GM21529 (cell line): ENCODE measurements around the gene PDGFB.
A peak's percentile ranks its signal among the peaks of the same experiment; 100 is the strongest.

Experiments used
- ATAC-seq: cut with Tn5 transposase; IDR thresholded peaks from one replicate; pipeline ENCODE4 v1.9.1; 2021; ENCODE audit not compliant: unreplicated experiment

Gene PDGFB

DNA sequence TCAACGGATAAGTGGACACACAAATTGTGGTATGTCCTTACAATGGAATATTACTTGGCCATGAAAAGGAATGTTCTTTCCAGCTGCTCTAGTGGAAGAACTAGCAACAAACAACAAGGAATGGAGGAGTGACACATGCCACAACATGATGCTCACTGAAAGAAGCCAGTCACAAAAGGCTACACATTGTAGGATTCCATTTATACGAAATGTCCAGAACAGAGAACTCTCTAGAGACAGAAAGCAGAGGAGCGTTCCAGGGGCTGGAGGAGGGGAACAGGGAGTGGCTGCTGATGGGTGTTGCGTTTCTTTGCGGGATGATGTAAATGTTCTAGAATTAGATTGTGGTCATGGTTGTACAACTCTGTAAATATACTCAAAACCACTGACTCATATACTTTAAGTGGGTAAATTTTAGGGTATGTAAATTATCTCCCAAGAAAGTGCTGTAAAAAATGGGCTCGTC, 32.4 kb upstream of the PDGFB start:
- ATAC-seq: no peak

DNA sequence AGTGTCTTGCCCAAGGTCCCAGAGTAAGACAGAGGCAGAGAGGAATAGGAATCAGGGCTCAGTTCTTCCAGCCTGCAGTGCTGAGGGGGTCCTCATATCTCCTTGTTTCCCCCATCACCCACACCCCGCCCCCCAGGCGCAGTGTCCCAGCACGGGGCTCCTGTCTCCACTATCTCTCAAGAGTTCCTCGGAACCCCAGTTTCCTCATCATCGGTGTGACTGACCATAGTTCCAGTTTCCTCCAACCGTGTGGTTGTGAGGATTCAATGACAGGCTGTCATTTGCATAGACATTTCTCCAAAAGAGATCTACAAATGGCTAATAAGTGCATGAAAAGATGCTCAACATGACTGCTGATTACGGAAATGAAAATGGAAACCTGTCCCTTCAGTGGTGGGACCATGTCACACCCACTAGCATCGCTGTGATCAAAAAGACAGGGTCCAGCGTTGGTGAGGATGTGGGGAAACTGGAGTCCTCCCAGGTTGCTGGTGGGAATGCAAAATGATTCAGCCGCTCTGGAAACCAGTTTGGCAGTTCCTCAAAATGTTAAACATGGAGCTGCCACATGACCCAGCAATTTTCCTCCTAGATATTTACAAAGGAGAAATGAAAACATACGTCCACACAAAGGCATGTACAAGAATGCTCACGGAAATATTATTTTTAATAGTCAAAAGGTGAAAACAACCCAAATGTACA, 31.8 kb upstream of the PDGFB start:
- no peak for ATAC-seq

DNA sequence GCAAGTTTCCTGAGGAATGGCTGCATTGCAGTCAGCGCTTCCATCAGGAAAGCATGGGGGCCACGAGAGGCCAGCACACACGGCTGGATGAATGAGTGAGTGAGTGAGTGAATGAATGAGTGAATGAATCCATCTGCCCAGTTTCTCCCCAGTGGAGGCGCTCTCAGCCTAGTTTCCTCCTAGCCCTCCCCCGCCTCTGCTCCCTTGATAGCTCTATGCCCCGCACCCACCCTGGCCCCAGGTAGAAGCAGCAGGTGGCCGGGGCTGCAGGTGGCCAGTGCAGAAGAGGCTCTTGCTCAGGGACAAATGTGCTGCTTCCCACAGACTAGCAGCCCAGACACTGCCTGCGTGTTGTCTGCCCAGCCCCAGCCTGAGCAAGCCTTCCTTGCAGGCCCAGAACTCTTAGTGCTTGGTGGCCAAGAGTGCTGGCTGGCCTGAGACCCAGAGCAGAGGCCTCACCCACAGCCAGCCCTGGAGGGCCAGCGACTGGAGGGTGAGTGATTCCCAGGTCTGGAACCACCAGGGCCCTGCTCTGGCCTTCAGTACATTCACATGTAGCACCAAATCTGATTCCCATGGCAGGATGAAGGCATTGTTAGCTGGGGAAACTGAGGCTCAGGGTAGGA, 31.1 kb upstream of the PDGFB start:
- no peak for ATAC-seq

DNA sequence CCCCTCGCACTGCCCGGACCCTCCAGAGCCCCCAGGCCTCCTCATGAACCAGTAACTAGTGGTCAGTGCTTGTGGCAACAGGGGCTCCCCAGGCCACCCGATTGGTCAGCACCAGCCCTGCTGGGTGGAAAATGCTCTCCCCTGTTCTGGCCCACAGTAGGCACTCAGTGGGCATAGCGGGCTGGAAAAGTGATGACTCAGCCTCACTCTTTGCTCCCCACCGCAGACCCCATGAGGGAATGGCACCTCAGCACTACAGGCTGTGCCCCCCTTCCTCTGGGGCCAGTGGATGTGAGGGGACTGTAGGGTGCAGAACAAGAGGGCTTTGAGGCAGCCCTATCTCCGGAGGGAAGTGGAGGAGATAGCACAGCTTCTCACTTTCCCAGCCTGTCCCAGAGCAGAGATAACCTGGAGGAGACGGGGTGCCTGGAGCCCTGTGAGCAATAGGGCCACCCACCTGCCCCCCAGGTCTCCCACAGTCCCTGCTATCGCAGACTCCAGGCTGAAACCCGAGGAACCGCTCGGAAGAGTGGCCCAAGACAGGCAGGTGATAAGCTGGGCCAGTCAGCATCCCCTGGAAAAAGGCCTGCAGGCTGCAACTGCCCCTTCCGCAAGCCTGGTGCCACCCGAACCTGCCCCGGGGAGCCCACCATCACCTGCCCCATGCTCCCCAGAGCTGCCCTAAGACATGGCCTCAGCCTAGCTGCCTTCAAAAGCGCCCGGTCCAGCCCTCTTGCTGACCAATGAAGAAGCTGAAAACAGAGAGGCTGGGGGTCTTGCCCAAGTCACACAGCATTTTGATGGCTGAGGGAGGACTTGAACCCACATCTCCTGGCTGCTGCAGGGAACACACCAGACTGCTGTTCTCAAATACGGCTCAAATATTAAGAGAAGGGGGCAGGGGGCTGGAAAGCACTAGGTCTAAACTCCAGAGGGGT, 29.4 kb upstream of the PDGFB start:
- ATAC-seq: no peak

DNA sequence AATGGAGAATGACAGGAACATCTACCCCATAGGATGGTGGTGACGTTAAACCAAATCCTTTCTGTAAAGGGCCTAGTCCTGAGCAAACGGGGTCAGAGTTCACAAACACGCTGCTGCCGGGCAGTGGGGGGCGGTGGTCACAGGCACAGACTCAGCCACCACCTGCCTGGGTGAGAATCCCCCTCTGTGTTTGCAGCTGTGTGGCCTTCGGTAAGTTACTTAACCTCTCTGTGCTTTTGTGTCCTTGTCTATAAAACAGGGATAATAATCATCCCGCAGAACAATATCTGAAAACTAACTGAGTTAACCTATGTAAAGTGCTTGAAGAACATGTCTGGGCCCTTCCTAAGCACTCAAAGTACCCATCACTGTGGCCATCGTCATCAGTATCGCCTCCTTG, 26.0 kb upstream of the PDGFB start:
- ATAC-seq: no peak

DNA sequence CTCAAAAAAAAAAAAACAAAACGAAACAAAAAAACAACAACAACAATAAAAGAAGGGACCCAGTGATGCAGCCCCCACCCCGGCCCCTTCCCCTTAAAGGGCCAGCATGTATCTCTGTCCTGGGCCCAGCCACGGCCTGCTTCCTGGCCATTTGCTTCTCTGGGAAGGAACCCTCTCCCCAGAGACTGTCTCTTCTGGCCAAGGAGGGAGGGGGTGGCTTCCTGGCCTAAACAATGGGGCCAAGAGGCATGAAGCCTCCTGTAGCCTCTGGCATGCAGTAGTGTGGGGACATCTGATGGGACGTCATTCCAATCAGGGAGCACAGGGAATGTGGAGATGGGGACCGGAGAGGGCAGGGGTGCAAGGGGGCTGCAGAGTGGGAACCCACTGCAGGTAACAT, 25.5 kb upstream of the PDGFB start:
- ATAC-seq: no peak

DNA sequence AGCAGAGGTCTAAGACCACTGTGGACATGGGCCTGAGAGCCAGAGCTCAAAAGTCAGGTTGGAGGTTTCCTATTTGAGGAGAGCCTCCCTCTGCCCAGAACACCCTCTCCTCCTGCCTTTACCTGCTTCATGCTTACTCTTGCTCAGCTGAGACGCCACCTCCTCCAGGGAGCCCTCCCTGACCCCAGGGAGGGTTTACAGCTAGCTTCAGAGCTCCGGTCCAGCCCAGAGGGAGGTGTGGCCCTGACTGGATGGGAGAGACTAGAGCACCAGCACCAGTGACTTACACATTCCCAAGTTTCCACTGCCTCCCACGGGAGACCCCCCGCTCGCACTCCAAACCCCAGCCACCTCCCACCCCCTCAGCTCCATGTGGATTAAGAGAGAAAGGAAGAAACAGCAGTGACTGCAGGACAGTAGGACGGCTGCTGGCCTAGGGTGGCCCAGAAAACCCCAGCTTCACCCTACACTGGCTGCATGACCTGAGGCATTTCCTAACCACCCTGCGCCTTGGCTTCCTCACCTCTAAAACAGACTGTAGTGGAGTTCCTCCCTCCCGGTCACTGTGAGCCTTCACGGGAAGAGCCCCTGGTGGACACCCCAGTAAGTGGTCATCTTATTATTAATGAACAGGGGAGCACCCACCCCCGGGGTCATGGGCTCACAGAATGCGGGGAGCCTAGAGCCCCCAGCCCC, 24.5 kb upstream of the PDGFB start:
- no peak for ATAC-seq

DNA sequence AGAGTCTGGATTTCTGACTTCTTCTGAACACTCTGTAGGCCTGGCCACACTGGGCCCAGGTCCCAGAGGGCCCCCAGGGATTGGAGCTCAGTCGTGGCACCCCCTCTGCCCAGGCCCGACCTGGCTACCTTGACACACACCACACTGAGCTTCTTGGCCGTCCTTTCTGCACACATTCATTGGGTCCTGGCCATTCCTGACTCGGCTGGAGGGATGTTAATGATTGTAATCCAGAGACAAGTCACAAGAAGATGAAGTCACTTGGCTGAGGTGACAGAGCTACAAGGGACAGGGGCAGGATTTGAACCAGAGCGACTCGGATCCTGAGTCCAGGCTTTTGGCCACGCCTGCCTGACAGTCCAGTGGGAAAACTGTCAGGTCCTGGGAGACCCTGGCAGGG, 23.9 kb upstream of the PDGFB start:
- no peak for ATAC-seq

DNA sequence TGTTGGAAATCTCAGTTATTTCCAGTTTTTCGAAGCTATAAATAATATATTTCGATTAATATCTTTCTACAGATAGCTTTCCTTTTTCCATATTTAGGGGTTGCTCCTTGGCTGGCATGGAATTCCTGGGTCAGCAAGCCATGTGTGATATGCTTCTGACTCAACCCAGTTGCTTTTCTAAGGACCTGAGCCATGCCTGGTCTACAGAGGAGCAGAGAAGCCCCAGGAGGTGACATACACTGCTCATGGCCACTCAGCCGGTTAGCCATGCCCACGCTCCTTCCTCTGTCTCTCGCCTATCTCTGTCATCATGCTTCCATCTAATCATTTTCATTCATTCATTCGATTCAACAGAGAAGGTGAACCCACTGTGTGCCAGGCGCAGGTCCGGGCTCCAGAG, 23.2 kb upstream of the PDGFB start:
- ATAC-seq: no peak

DNA sequence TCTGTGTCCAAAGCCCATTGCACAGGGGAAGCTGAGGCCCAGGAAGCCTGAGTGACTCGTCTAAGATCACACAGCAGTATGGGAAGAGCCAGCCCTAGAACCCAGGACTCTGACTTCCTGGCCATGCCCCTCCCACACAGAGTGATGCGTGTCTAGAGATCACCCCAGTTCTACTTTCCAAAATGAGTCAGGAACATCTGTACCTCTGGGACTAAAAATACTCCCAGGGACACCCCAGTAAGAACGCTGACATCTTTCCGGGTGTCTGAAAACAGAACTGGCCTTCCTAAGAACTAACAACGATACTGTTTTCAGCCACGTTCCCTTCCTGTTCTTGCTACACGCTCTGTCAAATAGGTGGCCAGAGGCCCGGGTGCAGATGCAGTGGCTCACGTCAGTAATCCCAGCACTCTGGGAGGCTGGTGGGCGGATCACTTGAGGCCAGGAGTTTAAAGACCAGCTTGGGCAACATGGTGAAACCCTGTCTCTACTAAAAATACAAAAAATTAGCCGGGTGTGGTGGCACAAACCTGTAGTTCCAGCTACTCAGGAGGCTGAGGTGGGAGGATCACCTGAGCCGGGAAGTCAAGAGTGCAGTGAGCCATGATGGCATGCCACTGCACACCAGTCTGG, 21.7 kb upstream of the PDGFB start:
- peak; percentile 87 for ATAC-seq

DNA sequence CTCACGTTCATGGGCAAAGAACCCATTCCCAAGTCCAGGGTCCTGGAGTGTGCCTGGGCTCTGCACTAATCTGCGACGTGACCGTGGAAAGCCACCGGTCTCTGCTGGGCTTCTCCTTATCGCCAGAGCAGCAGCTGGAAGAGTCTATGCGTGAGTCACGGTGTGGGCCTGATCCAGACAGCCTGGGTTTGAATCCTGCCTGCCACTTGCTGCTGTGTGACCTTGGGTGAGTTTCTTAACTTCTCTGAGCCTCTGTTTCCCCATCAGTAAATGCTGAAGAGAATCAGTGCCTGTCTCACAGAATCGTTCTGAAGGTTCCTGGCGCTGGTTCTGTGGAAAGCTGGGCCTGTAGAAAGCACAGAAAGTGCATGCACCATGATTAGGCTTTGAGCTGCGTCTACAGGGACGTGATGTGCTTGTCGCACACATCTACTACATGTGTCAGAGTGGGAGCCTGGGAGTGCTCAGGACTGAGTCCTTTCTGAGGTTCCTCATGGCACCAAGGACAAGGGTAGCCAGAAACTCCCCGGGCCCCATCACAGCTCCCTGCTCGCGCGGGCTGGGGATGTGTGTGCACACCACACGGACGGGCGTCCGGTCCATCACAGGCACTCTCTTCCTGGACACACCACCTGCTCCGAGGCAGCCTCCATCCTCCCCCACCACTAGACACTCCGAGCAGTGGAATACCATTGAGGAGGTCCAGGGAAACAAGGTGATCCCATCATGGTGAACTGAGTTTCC, 20.5 kb upstream of the PDGFB start:
- ATAC-seq: no peak

DNA sequence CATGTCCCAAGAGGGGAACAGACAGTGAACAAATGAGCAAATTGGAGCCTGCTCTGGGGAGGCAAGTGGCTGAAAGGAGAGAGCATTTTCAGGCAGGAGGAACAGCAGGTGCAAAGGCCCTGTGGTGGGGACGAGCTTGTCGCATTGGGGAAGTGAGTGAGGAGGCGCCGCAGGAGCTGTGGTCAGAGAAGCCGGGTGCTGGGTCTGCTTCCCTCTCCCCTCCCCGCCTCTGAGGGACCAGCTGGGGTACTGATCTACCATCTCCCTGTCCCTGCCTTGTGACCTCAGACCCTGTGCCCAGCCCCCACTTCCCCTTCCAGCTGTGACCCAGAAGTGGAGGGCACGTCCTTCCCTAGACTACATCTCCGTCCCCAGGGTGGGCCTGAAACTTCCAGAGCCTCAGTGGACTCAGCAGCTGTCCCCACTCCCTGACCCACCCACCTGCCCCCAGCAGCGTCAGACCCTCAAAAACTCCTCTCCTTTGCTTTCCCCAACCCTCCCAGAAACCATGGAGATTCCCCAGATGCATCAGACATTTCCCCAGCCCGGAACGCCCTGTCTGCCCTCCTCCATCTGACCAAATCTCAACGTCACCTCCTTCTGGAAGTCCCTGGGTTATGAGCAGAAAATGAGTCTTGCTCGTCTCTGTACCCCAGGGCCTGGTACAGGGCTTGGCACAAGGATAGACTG, 19.7 kb upstream of the PDGFB start:
- ATAC-seq: no peak

DNA sequence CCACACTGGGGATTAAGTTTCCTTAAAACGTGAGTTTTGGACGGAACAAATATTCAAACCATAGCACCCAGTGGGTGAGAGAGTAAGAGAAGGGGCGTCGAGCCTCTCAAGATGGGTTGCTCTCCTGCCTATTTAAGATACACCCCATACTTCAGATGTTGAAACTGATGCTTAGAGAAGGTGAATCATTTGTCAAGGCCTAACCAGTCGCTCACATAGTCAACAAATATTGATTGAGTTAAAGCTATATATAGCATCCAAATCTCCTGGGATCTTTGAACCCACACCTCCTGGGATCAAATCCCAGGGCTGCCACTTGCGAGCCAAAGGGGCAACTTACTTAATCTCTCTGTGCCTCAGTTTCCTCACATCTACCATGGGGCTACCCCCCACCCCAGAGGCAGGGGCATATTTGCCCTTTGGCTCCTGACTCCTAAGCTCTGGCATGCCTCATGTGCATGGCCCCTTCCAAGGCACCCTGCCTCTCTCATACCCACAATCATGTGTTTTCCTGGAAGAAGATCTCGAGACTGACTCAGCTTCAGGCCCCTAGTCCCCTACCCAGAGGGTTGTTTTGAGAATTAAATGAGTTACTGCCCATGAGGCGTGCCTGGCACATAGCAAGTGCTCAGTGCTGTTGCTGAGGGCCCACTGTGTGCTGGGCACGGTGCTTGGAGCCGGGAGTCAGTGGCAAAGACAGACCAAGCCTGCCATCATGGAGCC, 19.0 kb upstream of the PDGFB start:
- ATAC-seq: no peak

DNA sequence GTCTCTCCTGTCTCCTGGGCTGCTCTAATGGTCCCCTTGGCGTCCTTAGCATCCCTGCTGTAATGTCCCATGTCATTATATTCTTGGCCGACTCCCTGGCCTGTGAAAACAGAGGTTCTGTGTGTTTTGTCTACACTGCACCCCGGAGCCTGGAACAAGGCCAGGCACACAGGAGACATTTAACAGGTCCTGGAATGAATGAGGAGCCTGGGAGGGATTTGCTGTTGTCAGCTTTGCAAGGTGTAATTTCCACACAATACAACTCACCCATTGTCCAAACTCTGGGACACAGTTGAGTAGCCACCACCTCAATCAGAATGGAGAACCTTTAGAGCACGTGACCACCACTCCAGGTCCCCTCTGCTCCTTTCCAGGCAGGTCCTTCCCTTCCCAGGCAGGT, 14.9 kb upstream of the PDGFB start:
- no peak for ATAC-seq

DNA sequence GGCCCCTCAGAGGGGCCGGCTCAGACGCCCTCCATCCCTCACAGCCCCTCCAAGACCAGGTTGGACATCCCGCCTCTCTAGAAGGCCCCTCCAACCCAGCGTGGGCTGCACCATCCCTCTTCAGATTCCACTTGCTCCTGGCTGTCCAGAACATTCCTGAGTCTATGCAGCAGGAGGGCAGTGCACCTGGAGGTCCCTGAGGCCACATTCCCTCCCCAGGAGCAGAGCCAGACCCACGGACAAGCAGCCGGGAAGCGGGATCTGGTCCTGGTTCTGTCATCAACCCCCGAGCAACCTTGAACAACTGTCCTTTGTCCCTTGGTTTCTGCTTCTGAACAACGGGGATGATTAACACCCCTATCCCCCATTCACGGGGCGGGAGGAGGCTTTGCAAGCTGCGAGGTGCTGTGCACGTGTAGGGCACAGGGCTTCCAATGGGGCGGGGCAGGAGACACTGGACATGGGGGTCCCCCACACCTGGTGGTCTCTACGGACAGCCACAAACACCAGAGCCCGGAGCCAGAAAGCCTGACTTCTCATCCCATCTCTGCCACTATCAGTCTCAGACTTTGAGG, 13.2 kb upstream of the PDGFB start:
- ATAC-seq: no peak

DNA sequence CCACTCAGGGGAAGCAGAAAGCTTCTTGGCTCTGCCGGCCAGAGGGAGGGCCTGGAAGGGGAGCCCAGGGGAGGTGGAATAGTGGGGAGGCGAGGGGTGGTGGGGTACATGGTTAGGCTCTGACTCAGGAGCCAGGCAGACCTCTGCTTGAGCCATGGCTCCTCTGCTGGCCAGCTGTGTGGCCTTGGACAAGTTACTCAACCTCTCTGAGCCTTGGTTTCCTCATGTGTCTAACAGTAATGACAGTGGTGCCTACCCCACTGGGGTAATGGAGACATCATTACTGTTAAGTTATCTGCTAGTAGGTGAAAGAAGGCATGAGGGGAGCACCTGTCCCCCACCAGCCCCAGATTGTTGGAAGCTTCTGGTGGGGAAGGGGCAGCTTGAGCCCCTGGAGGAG, 12.2 kb upstream of the PDGFB start:
- ATAC-seq: no peak

DNA sequence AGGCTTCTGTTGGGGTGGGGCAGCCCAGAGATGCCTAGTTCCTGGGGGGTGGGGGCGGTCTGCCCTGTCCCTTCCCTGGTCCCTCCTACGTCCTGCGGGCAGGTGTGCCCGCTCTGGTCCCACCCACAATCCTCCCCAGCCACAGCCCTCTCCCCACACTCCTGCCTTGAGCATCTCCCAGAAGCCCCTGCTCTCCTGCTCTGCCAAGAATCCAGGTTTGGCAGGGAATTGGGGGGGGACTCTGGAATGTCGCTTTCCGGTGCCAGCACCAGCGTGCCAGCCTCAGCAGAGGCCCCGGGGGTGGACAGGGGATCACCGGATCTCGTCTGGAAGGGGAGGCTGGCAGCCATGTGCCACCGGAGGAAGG, 11.4 kb upstream of the PDGFB start:
- ATAC-seq: no peak

DNA sequence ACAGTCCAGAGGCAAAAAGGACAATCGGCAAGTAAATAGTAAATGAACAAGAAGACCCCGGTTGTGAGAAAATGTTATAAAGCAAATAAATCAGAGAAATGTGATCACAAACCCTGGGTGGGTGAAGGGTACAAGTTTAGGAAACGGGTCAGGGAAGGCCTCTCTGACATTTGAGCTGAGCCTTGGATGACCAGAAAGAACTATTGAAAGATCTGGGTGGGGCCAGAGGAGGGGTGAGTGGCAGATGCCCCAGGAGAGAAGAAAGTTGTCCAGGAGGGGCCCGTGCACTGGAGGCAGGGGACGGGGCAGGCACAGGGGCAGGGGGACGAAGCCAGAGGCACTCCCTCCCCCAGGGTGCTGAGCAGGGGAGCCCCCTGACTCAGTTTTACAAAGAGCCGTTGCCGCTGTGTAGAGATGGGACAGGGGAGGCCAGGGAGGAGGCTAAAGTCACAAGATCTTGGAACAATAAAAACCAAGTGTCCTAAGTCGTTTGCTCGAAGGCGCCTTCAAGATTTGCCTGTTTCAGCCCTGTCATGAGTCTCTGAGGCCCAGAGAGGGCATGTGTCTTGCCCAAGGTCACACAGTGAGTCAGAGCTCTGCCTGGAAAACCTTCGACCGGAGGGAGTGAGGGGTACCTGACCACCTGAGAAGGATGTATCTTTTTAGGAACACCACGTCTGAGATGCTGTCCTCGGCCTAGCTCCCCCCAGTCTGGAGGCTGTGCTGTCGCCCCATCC, 10.8 kb upstream of the PDGFB start:
- no peak for ATAC-seq
